ENCODE measurements around the gene IRX2. TPM values are rescaled to one million over a fixed set of nuclear protein-coding genes. Genes with fewer than 3 reads are reported as not detected.
A peak's percentile ranks its signal among the peaks of the same experiment; 100 is the strongest.

Gene IRX2
- total RNA-seq, 1 experiment from 2014 or later: 0.10 TPM

- in situ Hi-C loops (cut with HindIII; ENCODE audit: low pct_unique_long_range_greater_than_20kb, low sequenced_read_pairs): no loop called here
- no peaks in the 10 kb centered on the region for H3K36me3 ChIP-seq (ENCODE audit: control insufficient read depth, insufficient read depth, low read length)
- H3K4me1 ChIP-seq (ENCODE audit: control insufficient read depth, insufficient read depth, low read length): no peaks in the 10 kb centered on the region
- H3K4me3 ChIP-seq (ENCODE audit: low read depth in 2 of 2, low read length in 2 of 2): no peak overlapping the region
- DNase-seq (ENCODE audit: low read depth, low spot score): no peak
- POLR2A ChIA-PET: no interaction called here
- intact Hi-C loops (cut with micrococcal nuclease; ENCODE audit: unreplicated experiment): no loop called here
- H3K9me3 ChIP-seq (ENCODE audit: control insufficient read depth, insufficient read depth, low read depth, low read length): no peaks in the 10 kb centered on the region; the same call in 1 of the 2 replicates
- BruUV-seq (replicated peaks): no TSS peak
- no peak for ATAC-seq
- TF ChIP-seq SIN3A (IDR thresholded peaks at IDR 0.05; ENCODE audit: borderline replicate concordance, insufficient read depth, low read depth, low read length) (no peak), POLR2AphosphoS5 (IDR thresholded peaks at IDR 0.05; ENCODE audit: low read depth, low read length) (no peak), TCF7L2 (IDR thresholded peaks at IDR 0.05; ENCODE audit: low read depth, low read length) (no peak), CTCF (IDR thresholded peaks at IDR 0.05) (no peak), REST (IDR thresholded peaks at IDR 0.05; ENCODE audit: insufficient read depth in 1 of 2, low read depth in 2 of 2, low read length in 1 of 2) (no peak)
- H3K27ac ChIP-seq (ENCODE audit: low read length): no peak overlapping the region
- CTCF ChIA-PET: no interaction called here
- no peaks in the 10 kb centered on the region for H3K27me3 ChIP-seq (ENCODE audit: control insufficient read depth, insufficient read depth, low read length)
Observed at GRCh38 chr5:2797981-2798380, 46.5 kb upstream of the IRX2 start.

GRCh38 chr5:2797160-2797559 is 45.7 kb upstream of the IRX2 start:
- DNase-seq (ENCODE audit: low read depth, low spot score) (no peak), ATAC-seq (no peak)
- H3K27ac ChIP-seq (ENCODE audit: low read length): no peak overlapping the region
- H3K27me3 ChIP-seq (ENCODE audit: control insufficient read depth, insufficient read depth, low read length): no peaks in the 10 kb centered on the region
- ChIA-PET POLR2A (no interaction called here), CTCF (no interaction called here)
- no peaks in the 10 kb centered on the region for H3K36me3 ChIP-seq (ENCODE audit: control insufficient read depth, insufficient read depth, low read length)
- H3K9me3 ChIP-seq (ENCODE audit: control insufficient read depth, insufficient read depth, low read depth, low read length): peaks cover 3% of the 10 kb centered on the region
- no peaks in the 10 kb centered on the region for H3K4me1 ChIP-seq (ENCODE audit: control insufficient read depth, insufficient read depth, low read length)
- intact Hi-C loops (cut with micrococcal nuclease; ENCODE audit: unreplicated experiment) (no loop called here), in situ Hi-C loops (cut with HindIII; ENCODE audit: low pct_unique_long_range_greater_than_20kb, low sequenced_read_pairs) (no loop called here)
- no TSS peak for BruUV-seq (replicated peaks)
- H3K4me3 ChIP-seq (ENCODE audit: low read depth in 2 of 2, low read length in 2 of 2): no peak overlapping the region
- TF ChIP-seq SIN3A (IDR thresholded peaks at IDR 0.05; ENCODE audit: borderline replicate concordance, insufficient read depth, low read depth, low read length): no peak
- TF ChIP-seq CTCF (IDR thresholded peaks at IDR 0.05): no peak

DNA sequence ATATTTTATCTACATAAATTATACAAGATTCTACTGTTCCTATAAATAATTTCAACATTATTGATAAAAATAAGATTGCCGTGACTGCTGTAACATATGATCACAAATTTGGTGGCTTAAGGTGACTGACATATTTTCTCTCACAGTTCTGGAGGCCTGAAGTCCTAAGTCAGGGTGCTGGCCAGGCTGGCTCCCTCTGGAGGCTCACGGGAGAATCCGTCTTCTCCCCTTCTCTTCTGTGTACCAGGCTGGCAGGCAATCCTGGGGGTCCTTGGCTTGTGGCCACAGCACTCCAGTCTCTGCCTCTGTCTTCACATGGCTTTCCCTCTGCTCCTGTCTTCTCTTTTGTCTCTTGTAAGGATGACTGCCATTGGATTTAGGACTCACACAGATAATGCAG is 31.7 kb upstream of the IRX2 start:
- no TSS peak for BruUV-seq (replicated peaks)
- intact Hi-C loops (cut with micrococcal nuclease; ENCODE audit: unreplicated experiment): no loop called here
- no peaks in the 10 kb centered on the region for H3K9me3 ChIP-seq (ENCODE audit: control insufficient read depth, insufficient read depth, low read depth, low read length)
- no peak overlapping the region for H3K27ac ChIP-seq (ENCODE audit: low read length)
- H3K4me3 ChIP-seq (ENCODE audit: low read depth in 2 of 2, low read length in 2 of 2): no peak overlapping the region
- no peaks in the 10 kb centered on the region; the same call in 1 of the 2 replicates for H3K36me3 ChIP-seq (ENCODE audit: control insufficient read depth, insufficient read depth, low read length)
- ATAC-seq (no peak), DNase-seq (ENCODE audit: low read depth, low spot score) (no peak)
- H3K27me3 ChIP-seq (ENCODE audit: control insufficient read depth, insufficient read depth, low read length): no peaks in the 10 kb centered on the region
- no peaks in the 10 kb centered on the region for H3K4me1 ChIP-seq (ENCODE audit: control insufficient read depth, insufficient read depth, low read length)
- in situ Hi-C loops (cut with HindIII; ENCODE audit: low pct_unique_long_range_greater_than_20kb, low sequenced_read_pairs): no loop called here
- TF ChIP-seq SIN3A (IDR thresholded peaks at IDR 0.05; ENCODE audit: borderline replicate concordance, insufficient read depth, low read depth, low read length): no peak
- TF ChIP-seq REST (IDR thresholded peaks at IDR 0.05; ENCODE audit: insufficient read depth in 1 of 2, low read depth in 2 of 2, low read length in 1 of 2): no peak
- TF ChIP-seq CTCF (IDR thresholded peaks at IDR 0.05): peak; percentile 43; the same call in 1 of the 2 replicates
- TF ChIP-seq POLR2AphosphoS5 (IDR thresholded peaks at IDR 0.05; ENCODE audit: low read depth, low read length): no peak
- ChIA-PET POLR2A (no interaction called here), CTCF (no interaction called here)
